ENCODE measurements around the gene GUCA1C.

Gene GUCA1C

DNA sequence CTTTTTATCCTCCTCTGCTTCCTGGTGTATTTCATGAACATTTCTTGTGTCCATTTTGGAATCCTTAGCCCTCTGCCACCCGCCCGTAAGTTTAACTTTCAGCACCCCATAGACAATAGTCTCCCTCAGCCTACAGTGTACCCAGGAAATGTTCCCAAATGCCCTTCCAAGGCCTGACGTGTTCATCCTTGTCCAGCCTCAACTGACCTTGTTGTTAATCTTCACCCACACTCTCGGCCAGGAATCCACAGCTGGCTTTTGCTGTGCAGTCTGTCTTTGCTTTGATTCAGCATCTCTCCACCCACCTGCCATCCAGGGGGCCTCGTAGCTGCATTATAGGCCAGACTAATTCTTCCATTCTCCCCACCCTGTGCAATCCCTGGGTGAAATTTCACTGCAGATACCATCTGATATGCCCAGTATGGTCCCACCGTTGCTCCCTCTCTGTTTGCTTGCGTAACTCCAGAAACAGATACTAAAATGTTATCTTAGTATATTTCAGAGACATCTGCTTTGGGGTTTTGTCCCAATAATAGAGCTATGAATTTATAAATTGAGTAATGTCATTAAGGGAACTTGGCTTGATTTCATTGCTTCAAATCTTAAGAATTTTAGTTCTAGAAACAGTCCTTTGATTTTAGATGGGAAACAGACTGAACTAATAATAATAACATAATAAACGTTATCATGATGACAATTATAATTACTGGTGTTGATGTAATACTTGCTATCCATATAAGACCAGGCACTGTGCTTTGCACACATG lies 16.6 kb downstream of the GUCA1C start:
- peak; percentile 21; the same call in 1 of the 3 replicates for ATAC-seq
- no peak for TF ChIP-seq CSDC2 (CRISPR knock-in tag; IDR thresholded peaks at IDR 0.05)
- no peak for TF ChIP-seq PPARA (CRISPR knock-in tag; IDR thresholded peaks at IDR 0.05; ENCODE audit: borderline replicate concordance)
- no peak for TF ChIP-seq ZNF8 (CRISPR knock-in tag; IDR thresholded peaks at IDR 0.05)
- no peak for TF ChIP-seq TOX (CRISPR knock-in tag; IDR thresholded peaks at IDR 0.05; ENCODE audit: borderline replicate concordance)
- no peak for TF ChIP-seq SNAI2 (CRISPR knock-in tag; IDR thresholded peaks at IDR 0.05)
- TF ChIP-seq, protein P1, sequence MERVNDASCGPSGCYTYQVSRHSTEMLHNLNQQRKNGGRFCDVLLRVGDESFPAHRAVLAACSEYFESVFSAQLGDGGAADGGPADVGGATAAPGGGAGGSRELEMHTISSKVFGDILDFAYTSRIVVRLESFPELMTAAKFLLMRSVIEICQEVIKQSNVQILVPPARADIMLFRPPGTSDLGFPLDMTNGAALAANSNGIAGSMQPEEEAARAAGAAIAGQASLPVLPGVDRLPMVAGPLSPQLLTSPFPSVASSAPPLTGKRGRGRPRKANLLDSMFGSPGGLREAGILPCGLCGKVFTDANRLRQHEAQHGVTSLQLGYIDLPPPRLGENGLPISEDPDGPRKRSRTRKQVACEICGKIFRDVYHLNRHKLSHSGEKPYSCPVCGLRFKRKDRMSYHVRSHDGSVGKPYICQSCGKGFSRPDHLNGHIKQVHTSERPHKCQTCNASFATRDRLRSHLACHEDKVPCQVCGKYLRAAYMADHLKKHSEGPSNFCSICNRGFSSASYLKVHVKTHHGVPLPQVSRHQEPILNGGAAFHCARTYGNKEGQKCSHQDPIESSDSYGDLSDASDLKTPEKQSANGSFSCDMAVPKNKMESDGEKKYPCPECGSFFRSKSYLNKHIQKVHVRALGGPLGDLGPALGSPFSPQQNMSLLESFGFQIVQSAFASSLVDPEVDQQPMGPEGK (CRISPR knock-in tag; IDR thresholded peaks at IDR 0.05; ENCODE audit: borderline replicate concordance): no peak
- TF ChIP-seq ARNTL (CRISPR knock-in tag; IDR thresholded peaks at IDR 0.05; ENCODE audit: borderline replicate concordance, low read depth): no peak
- TF ChIP-seq ISL1 (CRISPR knock-in tag; IDR thresholded peaks at IDR 0.05): peak; percentile 66
- TF ChIP-seq, protein P2, sequence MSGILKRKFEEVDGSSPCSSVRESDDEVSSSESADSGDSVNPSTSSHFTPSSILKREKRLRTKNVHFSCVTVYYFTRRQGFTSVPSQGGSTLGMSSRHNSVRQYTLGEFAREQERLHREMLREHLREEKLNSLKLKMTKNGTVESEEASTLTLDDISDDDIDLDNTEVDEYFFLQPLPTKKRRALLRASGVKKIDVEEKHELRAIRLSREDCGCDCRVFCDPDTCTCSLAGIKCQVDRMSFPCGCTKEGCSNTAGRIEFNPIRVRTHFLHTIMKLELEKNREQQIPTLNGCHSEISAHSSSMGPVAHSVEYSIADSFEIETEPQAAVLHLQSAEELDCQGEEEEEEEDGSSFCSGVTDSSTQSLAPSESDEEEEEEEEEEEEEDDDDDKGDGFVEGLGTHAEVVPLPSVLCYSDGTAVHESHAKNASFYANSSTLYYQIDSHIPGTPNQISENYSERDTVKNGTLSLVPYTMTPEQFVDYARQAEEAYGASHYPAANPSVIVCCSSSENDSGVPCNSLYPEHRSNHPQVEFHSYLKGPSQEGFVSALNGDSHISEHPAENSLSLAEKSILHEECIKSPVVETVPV (CRISPR knock-in tag; IDR thresholded peaks at IDR 0.05): no peak
- no peak for TF ChIP-seq OSR1 (CRISPR knock-in tag; IDR thresholded peaks at IDR 0.05)
- no peak for TF ChIP-seq ZC3H10 (CRISPR knock-in tag; IDR thresholded peaks at IDR 0.05)
- TF ChIP-seq GLIS3 (CRISPR knock-in tag; IDR thresholded peaks at IDR 0.05): no peak
- TF ChIP-seq ESRRG (CRISPR knock-in tag; IDR thresholded peaks at IDR 0.05): no peak
- TF ChIP-seq, protein P3, sequence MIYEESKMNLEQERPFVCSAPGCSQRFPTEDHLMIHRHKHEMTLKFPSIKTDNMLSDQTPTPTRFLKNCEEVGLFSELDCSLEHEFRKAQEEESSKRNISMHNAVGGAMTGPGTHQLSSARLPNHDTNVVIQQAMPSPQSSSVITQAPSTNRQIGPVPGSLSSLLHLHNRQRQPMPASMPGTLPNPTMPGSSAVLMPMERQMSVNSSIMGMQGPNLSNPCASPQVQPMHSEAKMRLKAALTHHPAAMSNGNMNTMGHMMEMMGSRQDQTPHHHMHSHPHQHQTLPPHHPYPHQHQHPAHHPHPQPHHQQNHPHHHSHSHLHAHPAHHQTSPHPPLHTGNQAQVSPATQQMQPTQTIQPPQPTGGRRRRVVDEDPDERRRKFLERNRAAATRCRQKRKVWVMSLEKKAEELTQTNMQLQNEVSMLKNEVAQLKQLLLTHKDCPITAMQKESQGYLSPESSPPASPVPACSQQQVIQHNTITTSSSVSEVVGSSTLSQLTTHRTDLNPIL (CRISPR knock-in tag; IDR thresholded peaks at IDR 0.05; ENCODE audit: low read depth): no peak
- no peak for TF ChIP-seq RARB (CRISPR knock-in tag; IDR thresholded peaks at IDR 0.05)
- peak; percentile 72; the same call in 1 of the 2 replicates for TF ChIP-seq TCF4 (CRISPR knock-in tag; IDR thresholded peaks at IDR 0.05; ENCODE audit: borderline replicate concordance)
- TF ChIP-seq ZNF70 (CRISPR knock-in tag; IDR thresholded peaks at IDR 0.05): no peak
- no peak for TF ChIP-seq ZFP3 (CRISPR knock-in tag; IDR thresholded peaks at IDR 0.05)

DNA sequence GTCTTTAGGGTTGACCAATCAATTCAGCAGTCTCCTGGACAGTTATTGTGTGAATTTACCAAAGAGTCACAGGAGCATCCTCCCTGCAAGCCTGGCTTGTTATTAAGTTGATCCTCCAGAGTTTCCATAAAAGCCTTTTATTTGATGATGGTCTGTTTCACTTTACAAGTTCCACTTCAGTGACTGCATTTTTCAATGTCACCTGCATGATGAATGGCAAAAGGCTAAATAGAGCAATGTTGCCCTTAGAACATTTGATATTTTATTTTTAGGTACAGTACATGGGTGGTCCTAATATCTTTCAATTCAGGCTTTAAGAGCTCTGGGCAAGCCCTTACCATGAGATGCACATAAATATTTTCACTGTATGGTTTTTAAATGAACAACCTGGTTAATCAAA lies 22.6 kb downstream of the GUCA1C start:
- TF ChIP-seq OSR1 (CRISPR knock-in tag; IDR thresholded peaks at IDR 0.05): no peak
- TF ChIP-seq ZFP3 (CRISPR knock-in tag; IDR thresholded peaks at IDR 0.05): no peak
- TF ChIP-seq ARNTL (CRISPR knock-in tag; IDR thresholded peaks at IDR 0.05; ENCODE audit: borderline replicate concordance, low read depth): no peak
- TF ChIP-seq ZFP30 (CRISPR knock-in tag; IDR thresholded peaks at IDR 0.05): no peak
- TF ChIP-seq BACH2 (CRISPR knock-in tag; IDR thresholded peaks at IDR 0.05; ENCODE audit: borderline replicate concordance): no peak
- no peak for TF ChIP-seq ESRRG (CRISPR knock-in tag; IDR thresholded peaks at IDR 0.05)
- no peak for TF ChIP-seq ZC3H10 (CRISPR knock-in tag; IDR thresholded peaks at IDR 0.05)
- no peak for TF ChIP-seq TOX (CRISPR knock-in tag; IDR thresholded peaks at IDR 0.05; ENCODE audit: borderline replicate concordance)
- no peak for TF ChIP-seq ZNF70 (CRISPR knock-in tag; IDR thresholded peaks at IDR 0.05)
- no peak for TF ChIP-seq TCF4 (CRISPR knock-in tag; IDR thresholded peaks at IDR 0.05; ENCODE audit: borderline replicate concordance)
- TF ChIP-seq RARB (CRISPR knock-in tag; IDR thresholded peaks at IDR 0.05): no peak
- TF ChIP-seq, protein P1 (CRISPR knock-in tag; IDR thresholded peaks at IDR 0.05; ENCODE audit: borderline replicate concordance): no peak
- TF ChIP-seq, protein P3 (CRISPR knock-in tag; IDR thresholded peaks at IDR 0.05; ENCODE audit: low read depth): no peak
- no peak for TF ChIP-seq GLIS3 (CRISPR knock-in tag; IDR thresholded peaks at IDR 0.05)
- TF ChIP-seq, protein P2 (CRISPR knock-in tag; IDR thresholded peaks at IDR 0.05): no peak
- no peak for TF ChIP-seq PPARA (CRISPR knock-in tag; IDR thresholded peaks at IDR 0.05; ENCODE audit: borderline replicate concordance)
- TF ChIP-seq ZNF8 (CRISPR knock-in tag; IDR thresholded peaks at IDR 0.05): no peak
- TF ChIP-seq ZNF565 (CRISPR knock-in tag; conservative IDR thresholded peaks at IDR 0.05; ENCODE audit: low read depth): no peak
- no peak for ATAC-seq
